K562 (cell line): ENCODE data around the gene SLC4A4. TPM values are rescaled to one million over a fixed set of nuclear protein-coding genes. Genes with fewer than 3 reads are reported as not detected.

Experiments
- ARID1B ChIP-seq: fragments of 450-650 bp; IDR thresholded peaks from 2 replicates; pipeline ENCODE4 v1.6.1; 2016; ENCODE audit warnings: antibody characterized with exemption, mild to moderate bottlenecking, inconsistent platforms
- BMI1 ChIP-seq: fragments of 150-350 bp; IDR thresholded peaks from 2 replicates; pipeline ENCODE4 v1.6.1; 2014; ENCODE audit warnings: low read length
- C11orf30 ChIP-seq: fragments of 450-650 bp; IDR thresholded peaks from 2 replicates; pipeline ENCODE4 v1.6.1; 2016; ENCODE audit warnings: low read depth, mild to moderate bottlenecking
- CCNT2 ChIP-seq: IDR thresholded peaks from 2 replicates; pipeline ENCODE4 v1.6.1; 2011; ENCODE audit warnings: borderline replicate concordance, low read depth, mild to moderate bottlenecking, moderate library complexity, mixed read lengths, low read length; ENCODE audit not compliant: insufficient read length; ENCODE audit errors: extremely low read depth
- CREB1 ChIP-seq, 2 experiments: sonication (generic) in 1 of 2; formaldehyde crosslinking in 1 of 2; IDR thresholded peaks; 2 replicates each; pipeline versions ENCODE4 v1.6.1 to v1.8.0; 2012 to 2022; ENCODE audit warnings: inconsistent platforms in 1 of 2, mild to moderate bottlenecking in 1 of 2, missing genetic modification reagents in 1 of 2, moderate library complexity in 1 of 2
- ELF2 ChIP-seq: fragments of 250-450 bp; sonication (Bioruptor Pico); IDR thresholded peaks from 2 replicates; pipeline ENCODE4 v1.5.0; 2021; ENCODE audit warnings: mild to moderate bottlenecking
- HDAC2 ChIP-seq: fragments of 450-650 bp; IDR thresholded peaks from 2 replicates; pipeline ENCODE4 v1.6.1; 2016; ENCODE audit warnings: mild to moderate bottlenecking
- HDAC6 ChIP-seq: IDR thresholded peaks from 2 replicates; pipeline ENCODE4 v1.6.1; 2012; ENCODE audit warnings: low read depth, mild to moderate bottlenecking, control low read depth, inconsistent platforms, low read length, moderate library complexity
- JUND ChIP-seq, 2 experiments: IDR thresholded peaks; 2 replicates in 1 of 2; 3 replicates in 1 of 2; pipeline ENCODE4 v1.6.1; 2011; ENCODE audit warnings: borderline replicate concordance in 2 of 2, low read depth in 2 of 2, low read length in 2 of 2, improper control_type of control experiment in 1 of 2, missing biosample characterization in 1 of 2, missing genetic modification characterization in 1 of 2, missing genetic modification reagents in 1 of 2
- KDM5B ChIP-seq: fragments of 200-600 bp; sonication (generic); IDR thresholded peaks from 2 replicates; pipeline ENCODE4 v1.6.1; 2012; ENCODE audit warnings: low read depth, mild to moderate bottlenecking, moderate library complexity, low read length, control low read depth, inconsistent platforms; ENCODE audit not compliant: insufficient replicate concordance
- KLF16 ChIP-seq: IDR thresholded peaks from 2 replicates; pipeline ENCODE4 v1.6.1; 2016; ENCODE audit warnings: antibody characterized with exemption
- MAFG ChIP-seq: fragments of 450-650 bp; conservative IDR thresholded peaks from 2 replicates; pipeline ENCODE4 v1.6.1; 2016; ENCODE audit warnings: missing genetic modification characterization, missing compliant biosample characterization
- MNT ChIP-seq, 2 experiments: fragments of 450-650 bp; conservative IDR thresholded peaks; 2 replicates each; pipeline ENCODE4 v1.6.1; 2017; ENCODE audit warnings: mild to moderate bottlenecking in 2 of 2, moderate library complexity in 2 of 2
- MYC ChIP-seq, 2 experiments: fragments of 250-450 bp in 1 of 2; sonication (Bioruptor Pico) in 1 of 2; IDR thresholded peaks; 2 replicates each; pipeline versions ENCODE4 v1.5.1 to v1.6.1; 2012 to 2021; ENCODE audit warnings: low read depth in 2 of 2, borderline replicate concordance in 1 of 2, improper control_type of control experiment in 1 of 2, low read length in 1 of 2, mild to moderate bottlenecking in 1 of 2, moderate library complexity in 1 of 2
- NBN ChIP-seq: fragments of 450-650 bp; IDR thresholded peaks from 2 replicates; pipeline ENCODE4 v1.6.1; 2016; ENCODE audit warnings: low read depth, mild to moderate bottlenecking
- RAD21 ChIP-seq, 2 experiments: fragments of 250-450 bp in 1 of 2; fragments of 450-650 bp in 1 of 2; sonication (Bioruptor Pico) in 1 of 2; formaldehyde crosslinking in 1 of 2; IDR thresholded peaks in 1 of 2; conservative IDR thresholded peaks in 1 of 2; 2 replicates each; pipeline versions ENCODE4 v1.4.0 to v1.8.0; 2020 to 2022; ENCODE audit warnings: mild to moderate bottlenecking in 2 of 2, moderate library complexity in 1 of 2
- SIN3A ChIP-seq, 2 experiments: fragments of 150-350 bp in 1 of 2; IDR thresholded peaks; 2 replicates each; pipeline ENCODE4 v1.6.1; 2011 to 2016; ENCODE audit warnings: borderline replicate concordance in 2 of 2, low read depth in 2 of 2, low read length in 2 of 2, mild to moderate bottlenecking in 2 of 2, moderate library complexity in 2 of 2; ENCODE audit not compliant: control insufficient read depth in 1 of 2
- SMAD3 ChIP-seq: fragments of 450-650 bp; formaldehyde crosslinking; conservative IDR thresholded peaks from 2 replicates; pipeline ENCODE4 v1.4.0; 2020; ENCODE audit warnings: mild to moderate bottlenecking
- SRF ChIP-seq, 2 experiments: fragments of 250-450, 450-650 bp in 1 of 2; sonication (Bioruptor Pico) in 1 of 2; sonication (generic) in 1 of 2; formaldehyde crosslinking; IDR thresholded peaks; 2 replicates each; pipeline versions ENCODE4 v1.5.0 to v1.5.1; 2020 to 2022; ENCODE audit warnings: mild to moderate bottlenecking in 1 of 2, missing genetic modification reagents in 1 of 2
- STAT5A ChIP-seq: IDR thresholded peaks from 2 replicates; pipeline ENCODE4 v1.6.1; 2012; ENCODE audit warnings: low read length, inconsistent platforms, borderline replicate concordance
- TAL1 ChIP-seq: fragments of 450-650 bp; IDR thresholded peaks from 2 replicates; pipeline ENCODE4 v1.6.1; 2016; ENCODE audit warnings: mild to moderate bottlenecking
- TCF3 ChIP-seq: sonication (generic); formaldehyde crosslinking; IDR thresholded peaks from 2 replicates; pipeline ENCODE4 v1.4.0; 2020; ENCODE audit warnings: mild to moderate bottlenecking, missing genetic modification reagents
- TRIM24 ChIP-seq, 2 experiments: fragments of 450-650 bp; IDR thresholded peaks; 2 replicates each; pipeline ENCODE4 v1.6.1; 2016
- ZNF384 ChIP-seq: IDR thresholded peaks from 2 replicates; pipeline ENCODE4 v1.6.1; 2012; ENCODE audit warnings: low read depth, low read length, improper control_type of control experiment
- ZNF431 ChIP-seq: sonication (generic); formaldehyde crosslinking; IDR thresholded peaks from 2 replicates; pipeline ENCODE4 v1.8.0; 2022; ENCODE audit warnings: mild to moderate bottlenecking, missing genetic modification reagents
- polyA plus RNA-seq, 8 experiments: library from polyadenylated mRNA; depleted of rRNA in 4 of 8; stranded (reverse) in 5 of 8; unstranded in 3 of 8; fragments of >200 nt; fragmentation: Nextera tagmentation in 2 of 8; fragmentation: Illumina TruSeq in 1 of 8; extraction: Ambion mirVana in 2 of 8; extraction: Trizol in 1 of 8; gene quantifications; 2 replicates each; pipeline versions ENCODE4 v1.2.1 to v1.2.3, GENCODE V29; 2011 to 2014; ENCODE audit warnings: inconsistent platforms in 1 of 8, missing spikeins in 1 of 8
- total RNA-seq, 7 experiments: library from RNA; depleted of rRNA in 6 of 7; stranded (reverse); fragments of >200 nt in 6 of 7; fragmentation: Illumina TruSeq in 2 of 7; extraction: Trizol in 2 of 7; gene quantifications; 2 replicates each; pipeline versions ENCODE4 v1.2.1 to v1.2.3, GENCODE V29; 2011 to 2021; ENCODE audit warnings: low replicate concordance in 1 of 7
- TF ChIP-seq, protein P1 (sequence below): fragments of 250-450 bp; sonication (Bioruptor Pico); IDR thresholded peaks from 2 replicates; pipeline ENCODE4 v1.8.0; 2022; ENCODE audit warnings: moderate library complexity, mild to moderate bottlenecking, inconsistent platforms

SLC4A4 gene
- total and polyA plus RNA-seq, 9 of the 15 experiments (the other 6 are each of a cell fraction or from before 2014, with no cell fraction given), result 0.01 to 0.18 (median 0.07) TPM; not detected in 2

DNA sequence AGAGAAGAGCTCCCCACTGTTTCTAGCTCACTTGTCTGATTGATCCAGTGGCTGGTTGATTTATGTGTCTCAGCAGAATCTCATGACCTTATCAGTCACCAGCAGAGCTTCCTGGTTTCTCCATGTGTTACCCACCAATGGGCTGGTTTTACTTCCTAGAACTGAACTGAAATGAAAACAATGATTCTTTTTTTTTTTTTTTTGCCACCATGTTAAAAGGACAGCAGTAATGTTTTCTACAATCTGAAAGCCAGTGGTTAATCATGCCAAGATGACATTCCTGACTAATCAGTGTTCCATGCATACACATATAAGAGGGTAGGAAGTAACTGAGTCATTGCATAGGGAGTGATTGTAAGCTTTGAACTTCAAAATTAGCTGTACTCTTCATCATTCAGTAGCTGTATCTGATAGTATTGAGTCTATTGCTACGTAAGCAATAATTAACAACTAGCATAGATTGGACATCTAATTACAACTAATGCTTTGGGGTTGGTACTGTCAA is 67.7 kb downstream of the SLC4A4 start (continued):
- TF ChIP-seq TCF3 (CRISPR knock-in tag) (peak; percentile 71), MNT (conservative IDR thresholded peaks at IDR 0.05) (peak; percentile 55 to 72), ARID1B (peak; percentile 94), TAL1 (peak; percentile 88), C11orf30 (peak; percentile 64), HDAC2 (0 out of 2 replicates have a peak, but pooled peaks have one; percentile 23), STAT5A (peak; percentile 71; the same call in 1 of the 2 replicates), NBN (peak; percentile 42; the same call in 1 of the 2 replicates), SMAD3 (0 out of 2 replicates have a peak, but pooled peaks have one; percentile 20), ZNF384 (peak; percentile 93), CREB1 (IDR thresholded peaks at IDR 0.05) (no peak), CREB1 (CRISPR knock-in tag; IDR thresholded peaks at IDR 0.05) (no peak), ELF2 (CRISPR knock-in tag) (peak; percentile 74), MAFG (peak; percentile 71), HDAC6 (no peak), JUND (IDR thresholded peaks at IDR 0.05; ENCODE audit: borderline replicate concordance, low read depth, low read length) (peak; percentile 69; the same call in 1 of the 2 replicates), JUND (tag; IDR thresholded peaks at IDR 0.05; ENCODE audit: borderline replicate concordance, low read depth, low read length) (peak; percentile 36; the same call in 1 of the 3 replicates), SRF (CRISPR knock-in tag; IDR thresholded peaks at IDR 0.05) (0 out of 4 replicates have a peak, but pooled peaks of 1 of the 2 experiments have one; percentile 10), RAD21 (CRISPR knock-in tag; conservative IDR thresholded peaks at IDR 0.05 in 1 of 2, IDR thresholded peaks at IDR 0.05 in 1 of 2) (0 out of 4 replicates have a peak, but pooled peaks of 1 of the 2 experiments have one; percentile 12), KLF16 (peak; percentile 71), TRIM24 (IDR thresholded peaks at IDR 0.05) (peak; percentile 68 to 81; a peak in 3 of 4 replicates), CCNT2 (peak; percentile 77), ZNF431 (CRISPR knock-in tag) (no peak), SIN3A (IDR thresholded peaks at IDR 0.05; ENCODE audit: borderline replicate concordance in 2 of 2, control insufficient read depth in 1 of 2, low read depth in 2 of 2, low read length in 2 of 2) (no peak), BMI1 (no peak), MYC (IDR thresholded peaks at IDR 0.05; ENCODE audit: low read depth, low read length) (peak; percentile 81), MYC (CRISPR knock-in tag; IDR thresholded peaks at IDR 0.05; ENCODE audit: borderline replicate concordance, low read depth) (no peak), KDM5B (no peak)
- TF ChIP-seq, protein P1, sequence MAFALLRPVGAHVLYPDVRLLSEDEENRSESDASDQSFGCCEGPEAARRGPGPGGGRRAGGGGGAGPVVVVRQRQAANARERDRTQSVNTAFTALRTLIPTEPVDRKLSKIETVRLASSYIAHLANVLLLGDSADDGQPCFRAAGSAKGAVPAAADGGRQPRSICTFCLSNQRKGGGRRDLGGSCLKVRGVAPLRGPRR (CRISPR knock-in tag), result no peak
